A673 (cell line): ENCODE measurements around the gene EEIG2. TPM values are rescaled to one million over a fixed set of nuclear protein-coding genes. Genes with fewer than 3 reads are reported as not detected.

Source experiments
- BruUV-seq: library from RNA; stranded (reverse); fragments of 400-500 nt; replicated peaks from 2 replicates; lab custom pipeline; 2021; lab: Mats Ljungman, UMichigan
- CTCF ChIA-PET: fragments of 300-600 bp; sonication (Branson Sonifier 250); formaldehyde crosslinking; loops from one replicate; lab custom pipeline; 2022; ENCODE audit warnings: antibody characterized with exemption; lab: Charles Lee
- POLR2A ChIA-PET: fragments of 300-600 bp; sonication (Branson Sonifier 250); formaldehyde crosslinking; loops from one replicate; lab custom pipeline; 2022; ENCODE audit warnings: antibody characterized with exemption; ENCODE audit not compliant: low non-redundant PET; lab: Charles Lee
- DNase-seq: peaks from one replicate; pipeline ENCODE4 v3.0.0-alpha.2; 2015; ENCODE audit warnings: low spot score
- H3K27ac ChIP-seq: fragments of 200-600 bp; sonication (generic); 2 replicates; pipeline ENCODE4 v1.5.1; 2016; ENCODE audit warnings: mixed run types, low read depth, mild to moderate bottlenecking, mixed read lengths, antibody characterized with exemption, low read length; ENCODE audit not compliant: poor library complexity, severe bottlenecking
- H3K27me3 ChIP-seq: fragments of 200-600 bp; sonication (generic); replicated peaks from 2 replicates; pipeline ENCODE4 v1.6.1; 2017; ENCODE audit warnings: mixed run types, low read depth, mild to moderate bottlenecking, mixed read lengths, antibody characterized with exemption, low read length; ENCODE audit not compliant: insufficient read depth, poor library complexity
- H3K36me3 ChIP-seq: fragments of 200-600 bp; sonication (generic); 2 replicates; pipeline ENCODE4 v1.6.1; 2016; ENCODE audit warnings: mixed run types, mild to moderate bottlenecking, mixed read lengths, antibody characterized with exemption, low read length; ENCODE audit not compliant: insufficient read depth, poor library complexity, severe bottlenecking
- H3K4me1 ChIP-seq: fragments of 200-600 bp; sonication (generic); 2 replicates; pipeline ENCODE4 v1.6.1; 2017; ENCODE audit warnings: mixed run types, mild to moderate bottlenecking, mixed read lengths, antibody characterized with exemption, low read length; ENCODE audit not compliant: insufficient read depth, poor library complexity, severe bottlenecking
- H3K4me3 ChIP-seq: fragments of 200-600 bp; sonication (generic); 2 replicates; pipeline ENCODE4 v1.5.1; 2016; ENCODE audit warnings: low read depth, mixed run types, mild to moderate bottlenecking, mixed read lengths, low read length; ENCODE audit not compliant: poor library complexity, severe bottlenecking
- H3K9me3 ChIP-seq: fragments of 200-600 bp; sonication (generic); 2 replicates; pipeline ENCODE4 v1.6.1; 2016; ENCODE audit warnings: mixed run types, low read depth, mild to moderate bottlenecking, mixed read lengths, antibody characterized with exemption, low read length; ENCODE audit not compliant: poor library complexity, severe bottlenecking
- EZH2 ChIP-seq: fragments of 200-600 bp; sonication (generic); IDR thresholded peaks from 2 replicates; pipeline ENCODE4 v1.6.1; 2017; ENCODE audit warnings: borderline replicate concordance, low read depth, mild to moderate bottlenecking, mixed read lengths, antibody characterized with exemption, low read length; ENCODE audit not compliant: poor library complexity, severe bottlenecking
- intact Hi-C: fragments of 100-400 bp; cut with micrococcal nuclease; formaldehyde crosslinking; loops from one replicate; pipeline ENCODE4 v1.10.0; 2022; ENCODE audit not compliant: unreplicated experiment
- total RNA-seq: library from RNA; stranded (reverse); gene quantifications from 2 replicates; pipeline ENCODE4 v1.2.3, GENCODE V29; 2021
- TF ChIP-seq, protein P1 (sequence below): fragments of 300-800, 200-600 bp; sonication (generic); conservative IDR thresholded peaks from 2 replicates; pipeline ENCODE4 v1.5.1; 2017; ENCODE audit warnings: low read depth, mild to moderate bottlenecking, antibody characterized with exemption, low read length, moderate library complexity, mixed read lengths

The EEIG2 gene
- total RNA-seq, 1 experiment from 2014 or later: 14.6 TPM

DNA sequence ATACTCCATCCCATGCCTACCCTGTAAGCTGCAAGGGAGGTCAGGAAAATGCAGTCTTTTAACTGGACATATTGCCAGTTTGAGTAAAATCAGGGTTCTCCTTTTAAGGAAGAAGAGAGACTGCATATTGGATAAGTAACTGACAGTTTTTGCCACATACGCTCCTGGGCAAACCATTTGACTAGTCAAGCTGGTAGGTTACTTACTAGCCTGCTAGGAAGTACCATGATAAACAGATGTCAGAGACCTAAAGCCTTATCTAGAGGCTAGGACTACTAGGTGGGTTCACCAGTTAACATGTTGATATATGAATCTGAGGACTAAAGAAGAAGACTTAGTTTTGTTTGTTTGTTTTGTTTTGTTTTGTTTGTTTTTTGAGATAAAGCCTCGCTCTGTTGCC, 33.5 kb downstream of the EEIG2 start:
- Histone ChIP-seq H3K9me3 (no peaks in the 10 kb centered on the region), H3K4me3 (no peak overlapping the region), H3K4me1 (peaks cover 65% of the 10 kb centered on the region), H3K27ac (no peak overlapping the region), H3K36me3 (no peaks in the 10 kb centered on the region), H3K27me3 (no peaks in the 10 kb centered on the region)
- BruUV-seq: no TSS peak
- intact Hi-C loops: loop anchor here (5.0 kb wide), 1 partner anchor 49 kb away; no protein-coding TSS in a partner anchor
- POLR2A ChIA-PET: interaction anchor here (0.6 kb wide), 1 partner anchor 955 kb away, joined by 3 read pairs; the partner anchor contains the start of gene GNAI3
- DNase-seq: no peak
- no peak for TF ChIP-seq EZH2
- TF ChIP-seq, protein P1, sequence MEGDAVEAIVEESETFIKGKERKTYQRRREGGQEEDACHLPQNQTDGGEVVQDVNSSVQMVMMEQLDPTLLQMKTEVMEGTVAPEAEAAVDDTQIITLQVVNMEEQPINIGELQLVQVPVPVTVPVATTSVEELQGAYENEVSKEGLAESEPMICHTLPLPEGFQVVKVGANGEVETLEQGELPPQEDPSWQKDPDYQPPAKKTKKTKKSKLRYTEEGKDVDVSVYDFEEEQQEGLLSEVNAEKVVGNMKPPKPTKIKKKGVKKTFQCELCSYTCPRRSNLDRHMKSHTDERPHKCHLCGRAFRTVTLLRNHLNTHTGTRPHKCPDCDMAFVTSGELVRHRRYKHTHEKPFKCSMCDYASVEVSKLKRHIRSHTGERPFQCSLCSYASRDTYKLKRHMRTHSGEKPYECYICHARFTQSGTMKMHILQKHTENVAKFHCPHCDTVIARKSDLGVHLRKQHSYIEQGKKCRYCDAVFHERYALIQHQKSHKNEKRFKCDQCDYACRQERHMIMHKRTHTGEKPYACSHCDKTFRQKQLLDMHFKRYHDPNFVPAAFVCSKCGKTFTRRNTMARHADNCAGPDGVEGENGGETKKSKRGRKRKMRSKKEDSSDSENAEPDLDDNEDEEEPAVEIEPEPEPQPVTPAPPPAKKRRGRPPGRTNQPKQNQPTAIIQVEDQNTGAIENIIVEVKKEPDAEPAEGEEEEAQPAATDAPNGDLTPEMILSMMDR: no peak
- CTCF ChIA-PET: no interaction called here

DNA sequence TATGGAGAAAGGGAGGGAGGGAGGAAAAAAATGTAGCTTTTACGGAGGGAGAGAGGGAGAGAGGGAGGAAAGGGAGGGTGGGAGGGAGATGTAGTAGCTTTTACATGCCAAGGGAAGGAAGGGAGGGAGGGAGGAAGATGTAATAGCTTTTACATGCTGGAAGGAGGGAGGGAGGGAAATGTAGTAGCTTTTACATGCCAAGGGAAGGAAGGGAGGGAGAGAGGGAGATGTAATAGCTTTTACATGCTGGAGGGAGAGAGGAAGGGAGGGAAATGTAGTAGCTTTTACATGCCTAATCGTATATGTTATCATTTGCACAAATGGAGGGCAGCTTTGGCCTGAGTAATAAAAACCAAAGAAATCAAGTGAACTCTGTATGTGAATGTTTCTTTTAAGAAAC, 35.6 kb downstream of the EEIG2 start:
- BruUV-seq: no TSS peak
- intact Hi-C loops: no loop called here
- Histone ChIP-seq H3K4me3 (no peak overlapping the region), H3K36me3 (no peaks in the 10 kb centered on the region), H3K4me1 (peaks cover 51% of the 10 kb centered on the region), H3K27me3 (no peaks in the 10 kb centered on the region), H3K9me3 (no peaks in the 10 kb centered on the region), H3K27ac (peak overlapping the region; percentile 43)
- CTCF ChIA-PET: interaction anchor here (0.7 kb wide), 1 partner anchor 36 kb away, joined by 3 read pairs; the partner anchor contains the start of gene EEIG2
- POLR2A ChIA-PET: interaction anchor here (0.7 kb wide), 1 partner anchor 447 kb away, joined by 5 read pairs; no protein-coding TSS in a partner anchor
- TF ChIP-seq EZH2: no peak
- TF ChIP-seq, protein P1: no peak
- DNase-seq: peak; percentile 80

DNA sequence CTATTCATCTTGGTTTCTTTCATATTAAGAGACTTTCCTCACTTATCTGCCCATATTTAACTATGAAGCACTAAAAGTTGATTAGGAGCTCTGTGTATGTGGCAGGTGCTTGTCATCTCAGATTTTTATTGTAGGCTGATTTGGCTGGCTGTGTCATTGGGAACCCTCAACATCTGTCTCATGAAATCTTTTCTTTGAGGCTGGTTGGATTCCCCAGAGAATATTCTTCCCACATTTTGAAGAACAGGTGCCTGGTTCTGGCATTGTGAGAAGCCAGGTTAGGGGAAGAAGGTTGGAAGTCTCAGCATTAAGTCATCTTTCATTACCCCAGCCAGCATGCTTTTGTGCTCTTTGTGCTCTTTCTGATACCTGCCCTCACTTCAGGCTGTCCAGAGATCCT, 37.1 kb downstream of the EEIG2 start:
- H3K27me3 ChIP-seq: no peaks in the 10 kb centered on the region
- POLR2A ChIA-PET: no interaction called here
- no peaks in the 10 kb centered on the region for H3K9me3 ChIP-seq

More for the DNA sequence above, 37.1 kb downstream of the EEIG2 start:
- H3K4me3 ChIP-seq: no peak overlapping the region
- H3K4me1 ChIP-seq: peaks cover 38% of the 10 kb centered on the region
- TF ChIP-seq EZH2: no peak
- TF ChIP-seq, protein P1: no peak
- no peak for DNase-seq
- intact Hi-C loops: no loop called here
- no TSS peak for BruUV-seq
- no peak overlapping the region for H3K27ac ChIP-seq
- no peaks in the 10 kb centered on the region for H3K36me3 ChIP-seq
- CTCF ChIA-PET: no interaction called here
